OCI-LY1 (cell line): ENCODE measurements around the gene ABCA4.

Experiments used
- EZH2 ChIP-seq: fragments of 200-600 bp; sonication (generic), shearing (Covaris generic); IDR thresholded peaks from 2 replicates; pipeline ENCODE4 v1.8.0; 2017; ENCODE audit warnings: borderline replicate concordance, mixed run types, mild to moderate bottlenecking, antibody characterized with exemption, low read length, moderate library complexity, mixed read lengths
- TF ChIP-seq, protein P1 (sequence below): fragments of 200-600 bp; sonication (generic), shearing (Covaris generic); IDR thresholded peaks from 2 replicates; pipeline ENCODE4 v1.5.1; 2017; ENCODE audit warnings: mild to moderate bottlenecking, antibody characterized with exemption, low read length, moderate library complexity, mixed read lengths

DNA sequence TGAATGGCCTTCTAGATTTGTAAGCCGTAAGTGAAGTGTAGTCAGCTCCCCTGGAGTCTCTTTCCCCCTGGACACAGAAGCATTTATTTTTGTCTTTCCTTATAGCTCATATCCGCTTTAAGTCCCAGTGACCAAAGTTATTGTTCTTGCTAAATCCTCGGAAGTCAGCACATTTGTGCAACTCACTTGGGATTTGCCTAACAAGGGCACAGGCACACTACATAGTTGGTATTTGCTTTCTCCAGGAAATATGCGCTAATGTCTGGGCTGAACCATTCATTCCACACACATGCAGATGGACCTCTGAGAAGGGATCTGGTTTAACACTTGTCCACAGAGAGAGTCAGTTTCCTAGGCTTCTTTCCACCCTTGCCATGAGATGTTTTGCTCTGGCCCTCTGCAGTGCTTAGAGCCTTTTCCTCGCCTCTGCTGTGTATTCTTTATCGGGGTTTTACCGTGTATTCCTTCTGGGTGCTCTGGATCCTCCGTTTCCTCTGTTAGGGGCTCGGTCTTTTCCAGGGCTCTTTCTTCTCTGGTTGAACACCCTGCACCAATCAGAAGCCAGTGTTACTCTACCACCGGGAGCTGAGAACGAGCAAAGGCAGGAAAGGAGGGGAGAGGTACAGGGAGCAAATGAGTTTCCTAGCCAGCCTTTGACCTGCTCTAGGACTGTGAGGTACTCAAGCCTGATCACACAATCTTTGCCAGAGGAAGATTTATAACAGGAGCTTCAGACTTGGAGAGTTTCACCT is 72.4 kb downstream of the ABCA4 start:
- no peak for TF ChIP-seq EZH2
- TF ChIP-seq, protein P1, sequence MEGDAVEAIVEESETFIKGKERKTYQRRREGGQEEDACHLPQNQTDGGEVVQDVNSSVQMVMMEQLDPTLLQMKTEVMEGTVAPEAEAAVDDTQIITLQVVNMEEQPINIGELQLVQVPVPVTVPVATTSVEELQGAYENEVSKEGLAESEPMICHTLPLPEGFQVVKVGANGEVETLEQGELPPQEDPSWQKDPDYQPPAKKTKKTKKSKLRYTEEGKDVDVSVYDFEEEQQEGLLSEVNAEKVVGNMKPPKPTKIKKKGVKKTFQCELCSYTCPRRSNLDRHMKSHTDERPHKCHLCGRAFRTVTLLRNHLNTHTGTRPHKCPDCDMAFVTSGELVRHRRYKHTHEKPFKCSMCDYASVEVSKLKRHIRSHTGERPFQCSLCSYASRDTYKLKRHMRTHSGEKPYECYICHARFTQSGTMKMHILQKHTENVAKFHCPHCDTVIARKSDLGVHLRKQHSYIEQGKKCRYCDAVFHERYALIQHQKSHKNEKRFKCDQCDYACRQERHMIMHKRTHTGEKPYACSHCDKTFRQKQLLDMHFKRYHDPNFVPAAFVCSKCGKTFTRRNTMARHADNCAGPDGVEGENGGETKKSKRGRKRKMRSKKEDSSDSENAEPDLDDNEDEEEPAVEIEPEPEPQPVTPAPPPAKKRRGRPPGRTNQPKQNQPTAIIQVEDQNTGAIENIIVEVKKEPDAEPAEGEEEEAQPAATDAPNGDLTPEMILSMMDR: no peak
